Endothelial cell of umbilical vein (primary cell): Measurements from ENCODE around the gene ZNF81. TPM values are rescaled to one million over a fixed set of nuclear protein-coding genes. Genes with fewer than 3 reads are reported as not detected.

Source experiments
- BruUV-seq: library from RNA; stranded (reverse); fragments of 400-500 nt; replicated peaks from 2 replicates; lab custom pipeline; 2021; lab: Mats Ljungman, UMichigan
- CTCF ChIA-PET: fragments of 300-600, 350-600 bp; sonication (Branson Sonifier 250); formaldehyde crosslinking; loops from one replicate; lab custom pipeline; 2021; ENCODE audit warnings: antibody characterized with exemption, inconsistent platforms; lab: Charles Lee
- POLR2A ChIA-PET: fragments of 300-600, 350-600 bp; sonication (Branson Sonifier 250); formaldehyde crosslinking; loops from one replicate; lab custom pipeline; 2021; ENCODE audit warnings: antibody characterized with exemption, inconsistent platforms; lab: Charles Lee
- DNase-seq: peaks from one replicate; pipeline ENCODE4 v3.0.0-alpha.2; 2011; ENCODE audit warnings: low read depth, low spot score
- FAIRE-seq: peaks from 2 replicates; lab custom pipeline; 2011; peaks lifted over from hg19 to GRCh38; lab: Jason Lieb, UNC
- H2AFZ ChIP-seq: 2 replicates; pipeline ENCODE4 v1.6.0; 2012; ENCODE audit warnings: low read depth, low read length, control low read depth, inconsistent platforms
- H3K27ac ChIP-seq: 2 replicates; pipeline ENCODE4 v1.5.1; 2011; ENCODE audit warnings: low read depth, mild to moderate bottlenecking, control low read depth, low read length, moderate library complexity; ENCODE audit not compliant: insufficient read depth
- H3K27me3 ChIP-seq, 2 experiments: 2 replicates each; pipeline versions ENCODE4 v1.6.0 to v1.6.1; 2011; ENCODE audit warnings: low read length in 2 of 2, mixed read lengths in 1 of 2; ENCODE audit not compliant: control insufficient read depth in 2 of 2, insufficient read depth in 2 of 2
- H3K36me3 ChIP-seq, 2 experiments: 2 replicates in 1 of 2; 3 replicates in 1 of 2; pipeline ENCODE4 v1.5.1; 2011; ENCODE audit warnings: low read length in 2 of 2, mild to moderate bottlenecking in 1 of 2, moderate library complexity in 1 of 2; ENCODE audit not compliant: control insufficient read depth in 2 of 2, insufficient read depth in 2 of 2; ENCODE audit errors: extremely low read depth in 1 of 2
- H3K4me1 ChIP-seq: 3 replicates; pipeline ENCODE4 v1.5.1; 2011; ENCODE audit warnings: mild to moderate bottlenecking, low read length; ENCODE audit not compliant: control insufficient read depth, insufficient read depth; ENCODE audit errors: extremely low read depth
- H3K4me2 ChIP-seq: 2 replicates; pipeline ENCODE4 v1.6.1; 2011; ENCODE audit warnings: low read length, control low read depth, mixed read lengths; ENCODE audit not compliant: insufficient read depth
- H3K4me3 ChIP-seq, 3 experiments: fragments of 200-600 bp in 1 of 3; sonication (generic), shearing (Covaris generic) in 1 of 3; replicated peaks in 1 of 3; 2 replicates each; pipeline ENCODE4 v1.5.1; 2011 to 2016; ENCODE audit warnings: control low read depth in 3 of 3, low read length in 3 of 3, mild to moderate bottlenecking in 2 of 3, inconsistent platforms in 1 of 3, low read depth in 1 of 3, moderate library complexity in 1 of 3; ENCODE audit not compliant: insufficient read depth in 1 of 3
- H3K79me2 ChIP-seq: 2 replicates; pipeline ENCODE4 v1.6.0; 2012; ENCODE audit warnings: low read length, inconsistent platforms; ENCODE audit not compliant: control insufficient read depth, insufficient read depth
- H3K9ac ChIP-seq: replicated peaks from 2 replicates; pipeline ENCODE3; 2011; ENCODE audit warnings: low read length, control low read depth; ENCODE audit not compliant: insufficient read depth; ENCODE audit errors: extremely low read depth
- H3K9me1 ChIP-seq: replicated peaks from 3 replicates; pipeline ENCODE4 v1.6.0; 2011; ENCODE audit warnings: mild to moderate bottlenecking, low read length; ENCODE audit not compliant: control insufficient read depth, insufficient read depth; ENCODE audit errors: extremely low read depth
- H3K9me3 ChIP-seq: replicated peaks from 2 replicates; pipeline ENCODE4 v1.5.1; 2012; ENCODE audit warnings: low read length, inconsistent platforms; ENCODE audit not compliant: control insufficient read depth, insufficient read depth
- H4K20me1 ChIP-seq: replicated peaks from 2 replicates; pipeline ENCODE3; 2011; ENCODE audit warnings: mild to moderate bottlenecking, low read length; ENCODE audit not compliant: control insufficient read depth, insufficient read depth; ENCODE audit errors: extremely low read depth
- EZH2 ChIP-seq: IDR thresholded peaks from 2 replicates; pipeline ENCODE4 v1.6.1; 2012; ENCODE audit warnings: borderline replicate concordance, low read depth, mild to moderate bottlenecking, moderate library complexity, low read length, inconsistent platforms; ENCODE audit not compliant: severe bottlenecking
- FOS ChIP-seq: IDR thresholded peaks from 2 replicates; pipeline ENCODE4 v1.6.1; 2011; ENCODE audit warnings: mild to moderate bottlenecking, low read length, moderate library complexity, borderline replicate concordance; ENCODE audit not compliant: insufficient read depth
- GATA2 ChIP-seq: IDR thresholded peaks from 2 replicates; pipeline ENCODE4 v1.7.0; 2011; ENCODE audit warnings: low read depth, mild to moderate bottlenecking, moderate library complexity, mixed read lengths, low read length; ENCODE audit not compliant: insufficient read length, insufficient read depth
- JUN ChIP-seq: IDR thresholded peaks from 2 replicates; pipeline ENCODE4 v1.6.1; 2011; ENCODE audit warnings: borderline replicate concordance, low read depth; ENCODE audit not compliant: insufficient read length, insufficient read depth
- MYC ChIP-seq: IDR thresholded peaks from one replicate; pipeline ENCODE4 v1.6.1; 2011; ENCODE audit warnings: mild to moderate bottlenecking, low read depth, low read length
- POLR2A ChIP-seq: IDR thresholded peaks from 2 replicates; pipeline ENCODE4 v1.6.1; 2012; ENCODE audit warnings: low read depth, mild to moderate bottlenecking, control low read depth, low read length
- POLR2AphosphoS5 ChIP-seq: IDR thresholded peaks from 2 replicates; pipeline ENCODE4 v1.6.1; 2012; ENCODE audit warnings: low read depth, mild to moderate bottlenecking, control low read depth, low read length, moderate library complexity; ENCODE audit not compliant: insufficient read depth
- dilution Hi-C: fragments of 300-500 bp; cut with MboI; formaldehyde crosslinking; loops from one replicate; pipeline ENCODE4 v1.15.0; 2019; ENCODE audit warnings: low sequenced_read_pairs; ENCODE audit not compliant: extremely low pct_ligation_motif_present
- intact Hi-C: fragments of 100-400 bp; cut with micrococcal nuclease; formaldehyde crosslinking; loops from one replicate; pipeline ENCODE4 v1.10.0; 2022
- polyA plus RNA-seq, 4 experiments: library from polyadenylated mRNA; depleted of rRNA in 3 of 4; stranded (reverse) in 3 of 4; unstranded in 1 of 4; fragments of >200 nt; gene quantifications; 2 replicates each; pipeline versions ENCODE4 v1.2.1 to v1.2.3, GENCODE V29; 2011 to 2012; ENCODE audit warnings: missing spikeins in 1 of 4
- total RNA-seq: library from RNA; stranded (reverse); gene quantifications from 2 replicates; pipeline ENCODE4 v1.2.3, GENCODE V29; 2021
- TF ChIP-seq, protein P1 (sequence below): IDR thresholded peaks from 2 replicates; pipeline ENCODE4 v1.6.1; 2011; ENCODE audit not compliant: insufficient read depth, insufficient read length
- TF ChIP-seq, protein P2 (sequence below), 2 donors: IDR thresholded peaks; 1 replicate in 1 of 2; 2 replicates in 1 of 2; pipeline ENCODE4 v1.5.1; 2011; ENCODE audit warnings: low read length in 2 of 2, mild to moderate bottlenecking in 2 of 2, moderate library complexity in 2 of 2, control low read depth in 1 of 2, inconsistent platforms in 1 of 2, low read depth in 1 of 2; ENCODE audit not compliant: insufficient read depth in 1 of 2; ENCODE audit errors: extremely low read depth in 1 of 2

The ZNF81 gene
- total and polyA plus RNA-seq, 2 donors (not counting 3 experiments of a cell fraction or from before 2014, with no cell fraction given) = 2.7 to 6.4 TPM

DNA sequence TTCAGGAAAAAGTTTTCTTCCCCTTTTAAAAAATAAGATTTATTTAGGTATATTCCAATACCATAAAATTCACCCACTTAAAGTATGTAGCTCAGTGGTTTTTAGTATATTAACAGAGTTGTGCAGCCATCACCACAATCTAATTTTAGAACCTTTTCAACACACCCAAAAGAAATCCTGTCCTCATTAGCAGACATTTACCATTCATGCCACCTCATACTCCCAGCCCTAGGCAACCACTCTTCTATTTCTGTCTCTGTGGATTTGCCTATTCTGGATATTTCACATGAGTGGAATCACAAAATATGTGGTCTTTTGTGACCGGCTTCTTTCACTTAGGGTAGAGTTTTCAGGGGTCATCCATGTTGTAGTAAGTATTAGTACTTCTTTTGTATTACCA lies 7.4 kb downstream of the ZNF81 start:
- intact Hi-C loops = no loop called here
- DNase-seq = no peak
- Histone ChIP-seq H3K4me1 (no peaks in the 10 kb centered on the region), H3K27ac (no peak overlapping the region), H3K36me3 (no peaks in the 10 kb centered on the region), H3K9ac (no peak overlapping the region), H4K20me1 (no peaks in the 10 kb centered on the region), H3K79me2 (no peaks in the 10 kb centered on the region), H3K9me1 (no peaks in the 10 kb centered on the region), H3K4me2 (no peak overlapping the region), H3K4me3 (no peak overlapping the region), H3K27me3 (no peaks in the 10 kb centered on the region), H2AFZ (no peak overlapping the region), H3K9me3 (no peaks in the 10 kb centered on the region)
- no peak for TF ChIP-seq FOS
- no peak for TF ChIP-seq JUN
- no peak for TF ChIP-seq GATA2
- TF ChIP-seq MYC = no peak
- TF ChIP-seq, protein P1, sequence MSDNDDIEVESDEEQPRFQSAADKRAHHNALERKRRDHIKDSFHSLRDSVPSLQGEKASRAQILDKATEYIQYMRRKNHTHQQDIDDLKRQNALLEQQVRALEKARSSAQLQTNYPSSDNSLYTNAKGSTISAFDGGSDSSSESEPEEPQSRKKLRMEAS = no peak
- TF ChIP-seq EZH2 = no peak
- TF ChIP-seq POLR2AphosphoS5 = no peak
- no peak for TF ChIP-seq POLR2A
- TF ChIP-seq, protein P2, sequence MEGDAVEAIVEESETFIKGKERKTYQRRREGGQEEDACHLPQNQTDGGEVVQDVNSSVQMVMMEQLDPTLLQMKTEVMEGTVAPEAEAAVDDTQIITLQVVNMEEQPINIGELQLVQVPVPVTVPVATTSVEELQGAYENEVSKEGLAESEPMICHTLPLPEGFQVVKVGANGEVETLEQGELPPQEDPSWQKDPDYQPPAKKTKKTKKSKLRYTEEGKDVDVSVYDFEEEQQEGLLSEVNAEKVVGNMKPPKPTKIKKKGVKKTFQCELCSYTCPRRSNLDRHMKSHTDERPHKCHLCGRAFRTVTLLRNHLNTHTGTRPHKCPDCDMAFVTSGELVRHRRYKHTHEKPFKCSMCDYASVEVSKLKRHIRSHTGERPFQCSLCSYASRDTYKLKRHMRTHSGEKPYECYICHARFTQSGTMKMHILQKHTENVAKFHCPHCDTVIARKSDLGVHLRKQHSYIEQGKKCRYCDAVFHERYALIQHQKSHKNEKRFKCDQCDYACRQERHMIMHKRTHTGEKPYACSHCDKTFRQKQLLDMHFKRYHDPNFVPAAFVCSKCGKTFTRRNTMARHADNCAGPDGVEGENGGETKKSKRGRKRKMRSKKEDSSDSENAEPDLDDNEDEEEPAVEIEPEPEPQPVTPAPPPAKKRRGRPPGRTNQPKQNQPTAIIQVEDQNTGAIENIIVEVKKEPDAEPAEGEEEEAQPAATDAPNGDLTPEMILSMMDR (IDR thresholded peaks at IDR 0.05; ENCODE audit: extremely low read depth in 1 of 2, insufficient read depth in 1 of 2, low read depth in 1 of 2, low read length in 2 of 2) = no peak
- ChIA-PET POLR2A (no interaction called here), CTCF (no interaction called here)
- no TSS peak for BruUV-seq
- dilution Hi-C loops = no loop called here
- no peak for FAIRE-seq
